HG02870 (cell line): ENCODE data around the gene MAST3.
"Not testable (repeated sequence)": the region's sequence is repeated elsewhere in the genome, so short reads cannot be mapped to it uniquely, and the experiment has no call there.

Source experiments
- ATAC-seq: cut with Tn5 transposase; IDR thresholded peaks from one replicate; pipeline ENCODE4 v1.9.1; 2021; ENCODE audit warnings: mild to moderate bottlenecking, moderate library complexity; ENCODE audit not compliant: unreplicated experiment

Gene MAST3

GRCh38 chr19:18156841-18157464, 59.4 kb downstream of the MAST3 start:
- no peak for ATAC-seq

GRCh38 chr19:18157465-18158063, 60.0 kb downstream of the MAST3 start:
- no peak for ATAC-seq

- ATAC-seq: no peak
These were observed 60.9 kb downstream of the MAST3 start for GRCh38 chr19:18158467-18158866.

GRCh38 chr19:18159059-18159616, 61.6 kb downstream of the MAST3 start:
- ATAC-seq: not testable (repeated sequence)

GRCh38 chr19:18159810-18160209, 62.2 kb downstream of the MAST3 start:
- ATAC-seq: no peak

- no peak for ATAC-seq
These were observed 63.0 kb downstream of the MAST3 start for GRCh38 chr19:18160493-18160970.

GRCh38 chr19:18160971-18161635, 63.5 kb downstream of the MAST3 start:
- ATAC-seq: no peak

- ATAC-seq: no peak
These were observed 64.0 kb downstream of the MAST3 start for GRCh38 chr19:18161636-18162002.

GRCh38 chr19:18164072-18164471, 66.5 kb downstream of the MAST3 start:
- no peak for ATAC-seq

- ATAC-seq: no peak
These were observed 68.4 kb downstream of the MAST3 start for GRCh38 chr19:18165794-18166544.

GRCh38 chr19:18167011-18167410, 69.4 kb downstream of the MAST3 start:
- ATAC-seq: no peak

- no peak for ATAC-seq
These were observed 70.5 kb downstream of the MAST3 start for GRCh38 chr19:18167975-18168645.

GRCh38 chr19:18168673-18169381, 71.2 kb downstream of the MAST3 start:
- ATAC-seq: no peak

- ATAC-seq: no peak
These were observed 73.2 kb downstream of the MAST3 start for GRCh38 chr19:18170714-18171255.

- ATAC-seq: no peak
These were observed 74.2 kb downstream of the MAST3 start for GRCh38 chr19:18171605-18172327.

- ATAC-seq: no peak
These were observed 74.9 kb downstream of the MAST3 start for GRCh38 chr19:18172331-18173053.

GRCh38 chr19:18173054-18173571, 75.5 kb downstream of the MAST3 start:
- ATAC-seq: no peak

- no peak for ATAC-seq
These were observed 76.2 kb downstream of the MAST3 start, which contains the start of gene IFI30 for GRCh38 chr19:18173572-18174288. Gene IFI30 (plus strand): TSS chr19:18173813. CDS start chr19:18173842, 29 bp downstream.
